B cell (primary cell): ENCODE measurements around the gene LTA4H. TPM values are rescaled to one million over a fixed set of nuclear protein-coding genes. Genes with fewer than 3 reads are reported as not detected.

Source experiments
- ATAC-seq: fragments of 200-7000 bp; cut with Tn5 transposase; one replicate; pipeline ENCODE4 v1.10.0; 2021; ENCODE audit warnings: low read depth, mild to moderate bottlenecking, moderate number of reproducible peaks, moderate library complexity
- CTCF ChIA-PET: fragments of 350-600 bp; sonication (Branson Sonifier 250); formaldehyde crosslinking; loops from one replicate; lab custom pipeline; 2021; ENCODE audit warnings: antibody characterized with exemption, inconsistent platforms; lab: Charles Lee
- POLR2A ChIA-PET: fragments of 350-600 bp; sonication (Branson Sonifier 250); formaldehyde crosslinking; loops from one replicate; lab custom pipeline; 2021; ENCODE audit warnings: antibody characterized with exemption; lab: Charles Lee
- DNase-seq: peaks from one replicate; pipeline ENCODE4 v3.0.0; 2013
- H2AFZ ChIP-seq: 2 replicates; pipeline ENCODE4 v1.6.1; 2012; ENCODE audit warnings: mild to moderate bottlenecking, low read depth, low read length; ENCODE audit not compliant: insufficient read depth, poor library complexity, severe bottlenecking
- H3K27ac ChIP-seq, 2 donors: 1 replicate in 1 of 2; 2 replicates in 1 of 2; pipeline ENCODE4 v1.5.1; 2012 to 2013; ENCODE audit warnings: low read length in 2 of 2, mild to moderate bottlenecking in 2 of 2, moderate library complexity in 1 of 2
- H3K27me3 ChIP-seq, 4 experiments: fragments of 200-600 bp in 1 of 4; sonication (generic) in 1 of 4; replicated peaks in 1 of 4; 1 replicate in 2 of 4; 2 replicates in 2 of 4; pipeline versions ENCODE4 v1.6.1 to v1.7.0; 2013 to 2016; ENCODE audit warnings: low read length in 3 of 4, mild to moderate bottlenecking in 2 of 4, mixed read lengths in 1 of 4, moderate library complexity in 1 of 4; ENCODE audit not compliant: insufficient read depth in 4 of 4, control insufficient read depth in 3 of 4; ENCODE audit errors: control extremely low read depth in 1 of 4
- H3K36me3 ChIP-seq, 2 experiments: replicated peaks in 1 of 2; 1 replicate in 1 of 2; 2 replicates in 1 of 2; pipeline versions ENCODE4 v1.6.1 to v1.7.1; 2013; ENCODE audit warnings: low read length in 1 of 2; ENCODE audit not compliant: insufficient read depth in 2 of 2, control insufficient read depth in 1 of 2; ENCODE audit errors: control extremely low read depth in 1 of 2, extremely low read depth in 1 of 2
- H3K4me1 ChIP-seq, 2 donors: fragments of 200-600 bp in 1 of 2; sonication (generic) in 1 of 2; 1 replicate in 1 of 2; 2 replicates in 1 of 2; pipeline versions ENCODE4 v1.5.1 to v1.6.1; 2013 to 2017; ENCODE audit warnings: low read length in 2 of 2; ENCODE audit not compliant: control insufficient read depth in 2 of 2, insufficient read depth in 2 of 2
- H3K4me2 ChIP-seq: replicated peaks from 2 replicates; pipeline ENCODE3; 2012; ENCODE audit warnings: mild to moderate bottlenecking, low read depth, low read length; ENCODE audit not compliant: poor library complexity, severe bottlenecking
- H3K4me3 ChIP-seq, 5 experiments: fragments of 200-600 bp in 1 of 5; sonication (generic) in 1 of 5; 1 replicate in 3 of 5; 2 replicates in 2 of 5; pipeline versions ENCODE4 v1.5.1 to v1.7.0; 2011 to 2016; ENCODE audit warnings: low read length in 4 of 5, mild to moderate bottlenecking in 4 of 5, low read depth in 2 of 5, control low read depth in 1 of 5, moderate library complexity in 1 of 5; ENCODE audit not compliant: insufficient read depth in 1 of 5; ENCODE audit errors: control extremely low read depth in 1 of 5, extremely low read depth in 1 of 5
- H3K79me2 ChIP-seq: fragments of 200-600 bp; sonication (generic); one replicate; pipeline ENCODE4 v1.6.0; 2016; ENCODE audit warnings: low read length; ENCODE audit not compliant: control insufficient read depth, insufficient read depth
- H3K9ac ChIP-seq: fragments of 200-600 bp; sonication (generic); 2 replicates; pipeline ENCODE4 v1.6.1; 2017; ENCODE audit warnings: mild to moderate bottlenecking, low read length, moderate library complexity
- H3K9me3 ChIP-seq, 3 donors: one replicate each; pipeline versions ENCODE4 v1.6.1 to v1.7.1; 2013; ENCODE audit warnings: low read length in 2 of 3; ENCODE audit not compliant: control insufficient read depth in 2 of 3, insufficient read depth in 1 of 3; ENCODE audit errors: control extremely low read depth in 1 of 3
- H4K20me1 ChIP-seq: 2 replicates; pipeline ENCODE4 v1.6.0; 2012; ENCODE audit warnings: mild to moderate bottlenecking, low read length; ENCODE audit not compliant: insufficient read depth, control insufficient read depth, poor library complexity, severe bottlenecking
- H3K27ac Mint-ChIP-seq: one replicate; pipeline ENCODE4 v1.8.0; 2021; ENCODE audit warnings: mixed read lengths
- H3K27me3 Mint-ChIP-seq: one replicate; pipeline ENCODE4 v1.8.0; 2021; ENCODE audit warnings: mixed read lengths
- H3K4me1 Mint-ChIP-seq: one replicate; pipeline ENCODE4 v1.8.0; 2021; ENCODE audit warnings: mixed read lengths
- H3K4me3 Mint-ChIP-seq: one replicate; pipeline ENCODE4 v1.8.0; 2021; ENCODE audit warnings: mixed read lengths
- H3K9me3 Mint-ChIP-seq: one replicate; pipeline ENCODE4 v1.8.0; 2022; ENCODE audit warnings: mixed read lengths; ENCODE audit not compliant: insufficient read depth
- EZH2 ChIP-seq: IDR thresholded peaks from 2 replicates; pipeline ENCODE4 v1.6.1; 2012; ENCODE audit warnings: borderline replicate concordance, low read depth, mild to moderate bottlenecking, moderate library complexity, low read length; ENCODE audit not compliant: insufficient read depth, poor library complexity, severe bottlenecking
- WGBS: methylation state at CpG from one replicate; pipeline ENCODE4 v1.1.5; 2013; ENCODE audit warnings: missing lambda C conversion rate; ENCODE audit not compliant: insufficient coverage; 5-methylcytosine and 5-hydroxymethylcytosine counted together
- intact Hi-C: fragments of 100-400 bp; cut with micrococcal nuclease; formaldehyde crosslinking; loops from one replicate; pipeline ENCODE4 v1.10.0; 2022
- polyA plus RNA-seq: library from polyadenylated mRNA; depleted of rRNA; stranded (reverse); fragments of >200 nt; gene quantifications from 2 replicates; pipeline ENCODE4 v1.2.3, GENCODE V29; 2012
- total RNA-seq, 2 donors: library from RNA; stranded (reverse); fragments of 120-200 nt in 1 of 2; gene quantifications; 1 replicate in 1 of 2; 2 replicates in 1 of 2; pipeline versions ENCODE4 v1.2.3 to v1.2.4, GENCODE V29; 2013 to 2022
- TF ChIP-seq, protein P1 (sequence below): fragments of 200-600 bp; IDR thresholded peaks from one replicate; pipeline ENCODE4 v1.8.0; 2022; ENCODE audit warnings: antibody characterized with exemption, mild to moderate bottlenecking

LTA4H gene
- total and polyA plus RNA-seq, 2 donors (not counting 1 experiment from before 2014, with no cell fraction given) = 153 to 167 TPM

DNA sequence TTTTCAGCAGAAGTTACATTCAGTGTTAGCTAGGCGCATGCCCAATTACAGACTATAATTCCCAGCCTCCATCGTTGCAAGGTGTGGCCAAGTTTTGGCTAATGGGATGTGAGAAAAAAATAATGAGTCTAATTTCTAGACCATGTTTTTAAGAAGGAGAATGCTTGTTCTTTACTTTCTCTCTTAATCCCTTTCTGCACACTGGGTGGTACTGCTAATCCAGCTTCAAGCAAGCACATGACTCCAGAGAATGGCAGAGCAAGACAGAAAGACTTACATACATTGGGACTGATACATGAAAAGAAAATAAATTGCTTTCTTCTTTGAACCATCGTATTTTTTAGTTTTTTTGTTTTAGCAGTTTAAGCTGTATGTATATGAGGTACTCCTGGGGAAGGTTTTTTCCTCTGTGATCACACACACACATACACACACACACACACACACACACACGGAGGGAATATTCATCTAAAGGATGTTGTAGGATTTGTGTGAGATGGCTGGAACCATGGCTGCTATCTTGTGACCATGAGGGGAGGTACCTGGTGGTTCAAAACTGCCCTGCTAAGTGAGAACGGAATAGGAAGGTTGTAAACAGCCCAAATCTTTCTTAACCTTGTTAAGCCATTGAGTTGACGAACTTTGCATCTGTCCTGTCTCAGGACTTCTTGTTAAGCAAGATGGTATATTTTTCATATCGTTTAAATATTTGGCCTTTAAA is 34.3 kb upstream of the LTA4H start:
- Histone ChIP-seq H3K4me3 (no peak overlapping the region), H3K4me1 (peaks cover 9 to 22% of the 10 kb centered on the region in 2 donors), H3K27ac (no peak overlapping the region), H3K9me3 (no peaks in the 10 kb centered on the region), H4K20me1 (no peaks in the 10 kb centered on the region), H3K9ac (no peak overlapping the region), H3K79me2 (no peaks in the 10 kb centered on the region), H3K36me3 (no peaks in the 10 kb centered on the region), H3K4me2 (no peak overlapping the region), H2AFZ (no peak overlapping the region), H3K27me3 (no peaks in the 10 kb centered on the region)
- no peaks in the 10 kb centered on the region for H3K9me3 Mint-ChIP-seq
- no peak overlapping the region for H3K27ac Mint-ChIP-seq
- H3K27me3 Mint-ChIP-seq = no peaks in the 10 kb centered on the region
- no peak overlapping the region for H3K4me3 Mint-ChIP-seq
- ChIA-PET POLR2A (interaction anchor here (0.7 kb wide), 1 partner anchor 348 kb away, joined by 3 read pairs; no protein-coding TSS in a partner anchor), CTCF (interaction anchor here (0.9 to 5.3 kb wide), 2 partner anchors 146 to 447 kb away, joined by 3 to 35 read pairs; no protein-coding TSS in a partner anchor)
- no peak for DNase-seq
- ATAC-seq = no peak
- WGBS = no CpG with 5 or more reads among the region's 7 CpGs
- intact Hi-C loops = no loop called here
- TF ChIP-seq, protein P1, sequence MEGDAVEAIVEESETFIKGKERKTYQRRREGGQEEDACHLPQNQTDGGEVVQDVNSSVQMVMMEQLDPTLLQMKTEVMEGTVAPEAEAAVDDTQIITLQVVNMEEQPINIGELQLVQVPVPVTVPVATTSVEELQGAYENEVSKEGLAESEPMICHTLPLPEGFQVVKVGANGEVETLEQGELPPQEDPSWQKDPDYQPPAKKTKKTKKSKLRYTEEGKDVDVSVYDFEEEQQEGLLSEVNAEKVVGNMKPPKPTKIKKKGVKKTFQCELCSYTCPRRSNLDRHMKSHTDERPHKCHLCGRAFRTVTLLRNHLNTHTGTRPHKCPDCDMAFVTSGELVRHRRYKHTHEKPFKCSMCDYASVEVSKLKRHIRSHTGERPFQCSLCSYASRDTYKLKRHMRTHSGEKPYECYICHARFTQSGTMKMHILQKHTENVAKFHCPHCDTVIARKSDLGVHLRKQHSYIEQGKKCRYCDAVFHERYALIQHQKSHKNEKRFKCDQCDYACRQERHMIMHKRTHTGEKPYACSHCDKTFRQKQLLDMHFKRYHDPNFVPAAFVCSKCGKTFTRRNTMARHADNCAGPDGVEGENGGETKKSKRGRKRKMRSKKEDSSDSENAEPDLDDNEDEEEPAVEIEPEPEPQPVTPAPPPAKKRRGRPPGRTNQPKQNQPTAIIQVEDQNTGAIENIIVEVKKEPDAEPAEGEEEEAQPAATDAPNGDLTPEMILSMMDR = no peak
- H3K4me1 Mint-ChIP-seq = peaks cover 24% of the 10 kb centered on the region

DNA sequence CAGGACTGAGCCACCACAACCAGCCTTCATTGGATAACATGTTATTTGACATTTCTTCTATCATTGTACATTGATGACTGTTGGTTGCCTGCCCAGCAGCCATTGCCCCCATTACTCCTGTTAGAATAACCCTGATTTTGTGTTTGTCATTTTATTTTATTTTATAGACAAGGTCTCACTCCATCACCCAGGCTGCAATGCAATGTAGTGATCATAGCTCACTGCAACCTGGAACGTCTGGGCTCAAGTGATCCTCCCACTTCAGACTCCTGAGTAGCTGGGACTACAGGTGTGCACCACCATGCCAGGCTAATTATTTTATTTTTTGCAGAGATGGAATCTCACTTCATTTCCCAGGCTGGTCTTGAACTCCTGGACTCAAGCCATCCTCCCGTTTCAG is 33.2 kb upstream of the LTA4H start:
- Histone ChIP-seq H3K9ac (no peak overlapping the region), H3K4me2 (no peak overlapping the region), H3K27me3 (no peaks in the 10 kb centered on the region), H3K4me1 (peaks cover 15 to 27% of the 10 kb centered on the region in 2 donors), H3K9me3 (no peaks in the 10 kb centered on the region), H3K4me3 (no peak overlapping the region), H3K36me3 (no peaks in the 10 kb centered on the region), H2AFZ (no peak overlapping the region), H4K20me1 (no peaks in the 10 kb centered on the region), H3K27ac (no peak overlapping the region), H3K79me2 (no peaks in the 10 kb centered on the region)
- Mint-ChIP-seq H3K27ac (no peak overlapping the region), H3K4me1 (peaks cover 30% of the 10 kb centered on the region), H3K27me3 (no peaks in the 10 kb centered on the region), H3K4me3 (no peak overlapping the region), H3K9me3 (no peaks in the 10 kb centered on the region)
- CTCF ChIA-PET = interaction anchor here (5.2 to 5.3 kb wide), 2 partner anchors 147 to 148 kb away, joined by 35 to 56 read pairs; no protein-coding TSS in a partner anchor
- ATAC-seq = no peak
- TF ChIP-seq EZH2 = no peak
- intact Hi-C loops = no loop called here
- POLR2A ChIA-PET = no interaction called here
- 94% methylated on average over 2 of the region's 2 CpGs for WGBS
- DNase-seq = no peak
